NB4 (cell line): Measurements from ENCODE around the gene CAMTA1.

Source experiments
- DNase-seq: peaks from one replicate; pipeline ENCODE4 v3.0.0; 2010; ENCODE audit warnings: low read depth
- H3K4me3 ChIP-seq: one replicate; pipeline ENCODE4 v1.5.1; 2011; ENCODE audit warnings: mild to moderate bottlenecking, low read depth, low read length, moderate library complexity
- CTCF ChIP-seq: IDR thresholded peaks from one replicate; pipeline ENCODE4 v1.5.1; 2012; ENCODE audit warnings: low read depth, low read length
- MAX ChIP-seq: IDR thresholded peaks from 2 replicates; pipeline ENCODE4 v1.6.1; 2011; ENCODE audit warnings: low read depth, low read length
- MYC ChIP-seq: IDR thresholded peaks from 2 replicates; pipeline ENCODE4 v1.6.1; 2011; ENCODE audit warnings: low read depth, low read length
- POLR2A ChIP-seq: IDR thresholded peaks from 2 replicates; pipeline ENCODE4 v1.6.1; 2011; ENCODE audit warnings: mild to moderate bottlenecking; ENCODE audit not compliant: insufficient read length; ENCODE audit errors: extremely low read depth

CAMTA1 gene

GRCh38 chr1:7369866-7370265 is 584.6 kb downstream of the CAMTA1 start:
- DNase-seq: no peak
- TF ChIP-seq MAX: no peak
- TF ChIP-seq CTCF: no peak
- TF ChIP-seq MYC: no peak
- no peak for TF ChIP-seq POLR2A
- H3K4me3 ChIP-seq: no peak overlapping the region

GRCh38 chr1:7371926-7372325 is 586.7 kb downstream of the CAMTA1 start:
- no peak for TF ChIP-seq MYC
- TF ChIP-seq MAX: no peak
- TF ChIP-seq POLR2A: no peak
- TF ChIP-seq CTCF: no peak
- no peak overlapping the region for H3K4me3 ChIP-seq
- DNase-seq: no peak

GRCh38 chr1:7372477-7373120 is 587.3 kb downstream of the CAMTA1 start:
- no peak for TF ChIP-seq MAX
- no peak for TF ChIP-seq POLR2A
- no peak for TF ChIP-seq MYC
- no peak for TF ChIP-seq CTCF
- no peak overlapping the region for H3K4me3 ChIP-seq
- no peak for DNase-seq

- no peak overlapping the region for H3K4me3 ChIP-seq
- TF ChIP-seq MAX: no peak
- no peak for TF ChIP-seq MYC
- no peak for TF ChIP-seq POLR2A
- no peak for TF ChIP-seq CTCF
- no peak for DNase-seq
Measured at GRCh38 chr1:7373251-7373650, 588.0 kb downstream of the CAMTA1 start.

GRCh38 chr1:7373876-7374562 is 588.8 kb downstream of the CAMTA1 start:
- no peak for DNase-seq
- H3K4me3 ChIP-seq: no peak overlapping the region
- TF ChIP-seq MYC: no peak
- TF ChIP-seq POLR2A: no peak

GRCh38 chr1:7374563-7375160 is 589.4 kb downstream of the CAMTA1 start:
- no peak overlapping the region for H3K4me3 ChIP-seq
- TF ChIP-seq MAX (no peak), POLR2A (no peak), CTCF (no peak)
- DNase-seq: no peak
